GM18909 (cell line): Measurements from ENCODE around the gene CPEB4.

Experiments
- ATAC-seq: cut with Tn5 transposase; IDR thresholded peaks from one replicate; pipeline ENCODE4 v1.9.1; 2021; ENCODE audit warnings: mild to moderate bottlenecking; ENCODE audit not compliant: unreplicated experiment, poor library complexity

The CPEB4 gene

DNA sequence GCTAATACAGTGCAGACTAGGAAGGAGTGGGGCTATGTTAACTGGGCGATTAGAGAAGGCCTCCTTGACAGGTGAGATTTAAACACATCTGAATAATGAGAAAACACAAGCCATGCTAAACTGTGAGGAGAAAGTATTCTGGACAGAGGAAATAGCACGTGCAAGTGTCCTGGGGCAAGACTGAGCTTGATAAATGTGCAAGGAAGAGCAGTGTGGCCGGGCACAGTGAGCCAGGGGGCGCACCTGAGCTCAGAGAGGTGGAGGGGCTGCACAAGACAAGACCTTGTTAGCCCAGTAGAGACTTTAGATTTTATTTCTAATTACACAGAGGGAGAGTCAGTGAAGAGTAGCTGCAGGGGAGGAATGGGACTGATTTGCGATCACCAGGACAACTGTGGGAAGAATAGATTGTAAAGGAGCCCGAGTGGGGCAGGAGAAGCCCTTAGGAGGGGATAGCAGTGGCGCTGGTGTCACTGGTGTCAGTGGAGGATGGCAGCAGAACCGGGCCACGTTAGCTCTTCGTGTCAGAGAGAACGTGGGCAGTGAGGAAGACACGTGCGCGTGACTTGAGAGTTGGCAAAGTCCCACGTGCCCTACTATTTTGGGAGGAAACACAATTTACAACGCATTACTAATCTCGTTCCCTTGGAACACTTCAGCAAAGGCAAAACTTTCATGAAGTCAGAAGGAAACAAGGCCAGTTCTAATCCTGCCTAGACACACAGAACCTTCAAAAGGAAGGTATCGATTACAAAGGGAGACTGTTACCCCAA, 82.9 kb downstream of the CPEB4 start:
- ATAC-seq: no peak

DNA sequence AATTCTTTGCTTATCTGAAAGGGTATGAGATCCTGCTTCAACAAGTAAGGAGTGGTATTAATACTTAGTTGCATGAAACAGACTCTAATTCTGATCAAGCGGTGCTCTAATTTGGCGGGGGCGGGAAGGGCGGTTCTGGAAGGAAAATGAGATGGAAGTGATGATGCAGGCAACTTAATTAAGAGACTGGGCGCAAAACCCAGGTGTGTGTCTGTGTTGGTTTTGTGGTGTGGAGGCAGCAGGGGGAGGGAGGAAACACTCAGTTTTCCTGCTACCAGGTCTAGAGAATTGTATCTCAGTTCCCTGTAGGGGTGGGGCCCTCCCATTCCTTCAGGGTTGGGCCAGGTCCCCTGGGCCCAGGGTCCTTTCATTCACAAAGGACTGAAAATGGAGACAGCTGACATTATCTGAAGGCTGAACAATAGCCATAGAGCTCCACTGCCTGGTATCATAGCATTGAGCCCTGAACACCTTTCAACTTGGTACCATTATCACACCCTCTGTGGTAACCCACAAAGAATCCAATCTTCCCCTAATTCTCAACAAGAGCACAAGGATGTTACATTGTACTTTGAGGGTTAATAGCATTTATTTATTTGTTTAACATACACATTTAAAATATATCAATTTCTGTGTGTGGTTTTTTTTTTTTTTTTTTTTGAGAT, 83.7 kb downstream of the CPEB4 start:
- ATAC-seq: no peak

DNA sequence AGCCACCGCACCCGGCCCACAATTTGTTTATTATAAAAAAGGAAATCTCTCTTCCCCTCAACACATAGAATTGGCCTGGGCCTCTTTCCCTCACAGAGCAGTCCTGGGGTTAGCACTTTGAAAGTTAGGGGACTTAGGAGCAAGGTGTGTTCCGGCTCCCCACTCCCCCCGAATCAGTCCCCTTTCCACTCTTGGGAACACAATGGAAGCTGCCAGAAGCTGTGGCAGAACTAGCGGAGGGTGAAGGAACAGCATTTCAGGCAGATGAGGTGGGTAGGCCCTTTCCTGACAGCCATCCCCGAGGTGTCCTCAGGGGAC, 84.4 kb downstream of the CPEB4 start:
- no peak for ATAC-seq

DNA sequence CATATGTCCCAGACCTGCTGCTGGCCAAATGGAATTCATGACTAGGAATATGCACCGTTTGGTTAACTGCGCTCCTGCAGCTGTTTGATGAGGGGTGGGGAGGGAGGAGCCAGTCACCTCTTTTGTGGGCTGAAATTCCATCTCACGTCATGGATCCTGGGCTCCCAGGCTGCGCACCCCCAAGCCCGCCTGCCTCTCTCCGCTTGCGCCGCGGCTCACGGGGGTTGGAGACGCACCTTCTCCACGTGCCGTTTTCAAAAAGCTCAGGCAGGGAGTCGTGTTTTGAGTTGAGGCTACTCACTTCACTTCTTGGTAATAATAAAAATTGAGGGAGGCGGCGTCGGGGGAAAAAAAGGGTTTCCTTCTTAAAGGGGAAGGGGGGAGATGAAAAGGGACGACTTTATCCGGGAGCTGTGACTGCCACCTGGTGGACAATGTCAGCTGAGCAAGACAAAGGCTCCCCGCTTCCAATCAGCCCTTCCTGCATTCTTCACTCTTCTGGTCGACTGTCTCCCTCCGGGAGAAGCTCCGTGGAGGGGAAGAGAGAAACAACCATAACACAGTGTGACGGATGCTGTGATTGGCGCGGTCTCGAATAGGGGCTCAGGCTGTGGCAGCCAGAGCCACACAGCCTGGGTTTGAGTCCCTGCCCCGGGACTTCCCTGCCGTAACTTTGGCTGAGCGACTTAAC, 84.9 kb downstream of the CPEB4 start:
- ATAC-seq: peak; percentile 71

DNA sequence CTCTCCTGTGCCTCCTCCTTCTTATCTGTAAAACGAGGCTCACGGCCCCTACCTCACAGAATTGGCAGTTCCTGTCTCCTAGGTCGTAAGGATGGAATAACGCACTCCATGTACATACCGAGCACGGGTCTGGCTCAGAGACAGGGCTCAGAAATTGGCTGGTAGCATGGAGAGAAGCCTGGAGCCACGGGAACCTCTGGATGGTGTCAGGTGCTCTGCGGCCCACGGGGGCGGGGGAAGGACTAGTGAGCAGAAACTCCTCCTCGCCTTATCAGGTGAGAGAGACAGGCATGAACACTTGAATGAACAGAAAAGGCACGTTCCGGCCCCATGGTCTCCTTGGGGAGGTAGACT, 85.4 kb downstream of the CPEB4 start:
- peak; percentile 26 for ATAC-seq

DNA sequence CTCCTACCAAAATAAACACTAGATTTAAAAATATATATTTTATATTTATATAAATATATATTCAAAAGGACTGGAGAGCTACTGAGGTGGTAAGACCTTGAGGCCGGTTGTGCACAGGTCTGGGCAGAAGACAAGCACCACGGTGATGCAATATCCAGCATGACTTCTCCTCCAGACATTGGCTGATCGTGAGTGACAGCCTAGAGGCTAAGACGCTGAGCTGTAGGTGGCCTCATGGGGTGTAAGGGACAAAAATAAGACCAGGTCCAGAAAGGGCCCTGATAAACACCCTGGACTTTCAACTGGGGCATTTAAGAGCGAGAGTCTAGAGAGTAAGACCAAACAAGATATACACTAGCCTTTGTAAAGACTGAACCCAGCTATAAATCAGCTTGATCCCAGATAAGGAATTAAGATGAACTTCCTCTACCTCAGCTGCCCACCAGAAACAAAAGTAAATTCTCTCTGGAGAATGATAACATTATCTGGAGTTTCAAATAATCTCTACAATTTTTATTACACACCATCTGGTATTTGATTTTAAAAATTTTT, 86.6 kb downstream of the CPEB4 start:
- no peak for ATAC-seq

DNA sequence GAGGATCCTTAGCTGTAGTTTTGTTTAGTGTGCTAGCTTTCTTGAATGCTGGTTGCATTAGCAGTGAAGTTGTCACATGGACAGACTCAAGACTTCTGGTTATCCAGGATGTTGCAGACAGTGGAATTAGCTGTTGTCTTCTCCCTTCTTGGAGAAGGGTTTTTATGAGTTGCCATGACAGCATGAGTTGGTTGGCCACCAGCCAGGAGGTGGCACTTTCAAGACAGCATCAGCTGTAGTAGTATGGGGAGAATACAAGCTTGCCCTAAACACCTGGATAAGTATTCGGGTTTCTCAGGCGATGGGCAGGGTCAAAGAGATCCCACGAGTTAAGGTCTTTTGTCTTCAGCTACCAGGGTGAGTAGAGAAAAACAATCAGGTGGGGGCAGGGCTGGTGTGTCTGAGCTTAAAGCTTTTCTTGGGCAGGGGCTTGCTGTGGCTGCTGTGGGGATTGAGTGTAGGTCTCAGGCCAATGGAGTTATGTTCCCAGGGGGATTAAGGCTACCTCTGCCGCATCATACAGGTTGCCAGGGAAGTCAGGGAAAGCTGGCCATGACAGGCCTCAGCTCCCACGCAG, 93.1 kb downstream of the CPEB4 start:
- no peak for ATAC-seq

DNA sequence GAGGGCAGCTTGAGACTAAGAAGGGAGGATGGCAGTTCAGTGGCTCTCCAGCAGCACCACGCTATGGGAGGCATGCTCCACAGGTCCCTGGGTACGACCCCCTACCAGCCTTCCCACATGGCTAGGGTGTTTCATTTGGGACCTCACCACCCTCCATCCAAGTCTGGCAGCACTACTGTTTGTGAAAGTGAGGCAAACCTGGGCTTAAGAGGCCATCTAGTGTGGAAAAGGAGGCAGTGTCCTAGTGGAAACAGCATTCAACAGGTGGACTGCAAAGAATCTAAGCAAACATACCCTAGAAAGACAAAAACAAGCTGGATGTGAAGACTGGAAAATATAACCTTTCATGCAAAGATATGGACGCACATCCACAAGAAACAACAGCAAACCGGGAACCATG, 96.1 kb downstream of the CPEB4 start:
- no peak for ATAC-seq

DNA sequence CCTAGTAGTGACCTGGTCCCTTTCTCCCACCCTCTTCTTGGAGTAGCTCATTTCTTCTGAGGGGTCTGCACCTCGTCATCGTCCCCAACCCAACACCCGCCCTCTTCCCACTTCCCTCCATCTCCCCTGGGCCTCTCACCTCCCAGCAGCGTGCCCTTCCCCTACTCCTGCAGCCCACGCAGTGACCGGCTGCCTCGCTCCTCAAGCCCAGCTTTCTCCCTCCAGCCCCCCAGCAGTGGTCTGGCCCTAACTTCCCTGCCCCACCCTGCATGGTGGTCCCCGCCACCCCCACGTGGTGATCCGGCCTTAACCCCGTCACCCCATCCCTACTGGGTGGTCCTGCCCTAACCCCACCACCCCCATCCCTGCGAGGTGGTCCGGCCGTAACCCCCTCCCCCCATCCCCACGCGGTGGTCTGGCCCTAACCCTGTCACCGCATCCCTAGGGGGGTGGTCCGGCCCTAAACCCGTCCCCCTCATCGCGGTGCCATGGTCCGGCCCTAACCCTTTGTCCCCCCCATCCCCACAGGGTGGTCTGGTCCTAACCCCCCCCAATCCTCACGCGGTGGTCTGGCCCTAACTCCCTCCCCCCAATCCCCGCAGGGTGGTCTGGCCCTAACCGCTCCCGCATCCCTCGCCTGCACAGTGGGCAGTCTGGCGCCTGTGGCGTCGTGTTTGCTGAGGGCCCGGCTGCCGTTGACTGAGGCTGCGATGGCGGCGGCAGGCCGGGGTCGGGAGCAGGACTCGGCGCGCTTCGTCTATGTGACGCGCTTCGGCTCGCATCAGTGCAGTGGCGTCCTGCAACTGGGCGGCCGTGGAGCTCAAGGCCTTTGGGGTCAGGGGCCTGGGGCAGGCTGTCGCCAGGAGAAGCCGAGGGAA, 100.6 kb downstream of the CPEB4 start, which contains the start of gene C5orf47:
TSS of gene C5orf47 (plus strand) at position 617 of the 878 bp plus-strand sequence. CDS start at position 711, 94 bp downstream.
- ATAC-seq: no peak

DNA sequence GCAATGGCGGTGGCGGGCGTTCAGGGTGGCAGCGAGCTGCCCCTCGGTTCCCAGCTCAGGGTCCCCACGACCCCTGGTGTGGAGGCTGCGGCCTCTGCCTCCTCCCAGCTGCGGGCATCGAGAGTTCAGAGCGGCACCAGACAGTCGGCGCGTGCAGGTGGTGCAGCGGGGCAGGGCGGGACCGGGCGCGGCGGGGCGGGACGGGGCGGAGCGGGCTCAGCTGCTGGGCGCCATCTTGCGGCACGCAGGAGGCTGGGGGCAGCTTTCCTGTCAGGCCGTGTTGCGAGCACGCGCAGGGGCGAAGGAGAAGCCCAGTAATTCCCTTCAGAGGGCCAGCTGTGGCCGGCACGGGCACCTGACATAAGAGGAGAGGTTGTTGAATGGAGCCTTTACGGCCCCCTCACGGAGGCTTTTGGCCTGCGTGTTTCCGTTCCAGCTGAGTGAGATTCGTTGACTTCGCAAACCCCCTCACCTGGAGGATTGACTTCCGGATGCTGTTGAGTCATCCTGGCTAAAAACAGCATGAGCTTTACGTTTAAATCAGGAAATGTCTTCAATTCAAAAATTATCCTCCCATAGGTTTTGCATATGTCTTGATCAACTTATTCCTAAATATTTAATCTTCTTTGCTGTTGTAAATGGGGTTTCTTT, 101.4 kb downstream of the CPEB4 start:
- no peak for ATAC-seq

DNA sequence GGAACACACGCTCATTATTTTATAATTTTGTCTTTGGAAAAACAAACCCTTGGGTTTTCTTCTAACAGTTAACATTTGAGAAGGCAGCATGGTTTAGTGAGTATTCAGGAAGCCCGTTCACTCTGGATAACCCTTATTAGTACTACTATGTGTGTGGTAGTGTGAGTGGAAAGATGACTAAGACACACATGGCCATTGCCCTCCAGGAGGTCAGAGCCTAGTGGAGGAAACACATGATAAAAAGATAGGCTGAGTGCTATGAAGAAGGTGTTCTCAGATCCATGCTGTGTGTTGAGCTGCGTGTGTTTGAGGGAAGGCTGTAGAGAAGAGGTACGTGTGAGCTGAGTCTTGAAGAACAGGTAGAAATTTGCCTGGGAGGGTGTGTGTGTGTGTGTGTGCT, 109.2 kb downstream of the CPEB4 start:
- ATAC-seq: no peak

DNA sequence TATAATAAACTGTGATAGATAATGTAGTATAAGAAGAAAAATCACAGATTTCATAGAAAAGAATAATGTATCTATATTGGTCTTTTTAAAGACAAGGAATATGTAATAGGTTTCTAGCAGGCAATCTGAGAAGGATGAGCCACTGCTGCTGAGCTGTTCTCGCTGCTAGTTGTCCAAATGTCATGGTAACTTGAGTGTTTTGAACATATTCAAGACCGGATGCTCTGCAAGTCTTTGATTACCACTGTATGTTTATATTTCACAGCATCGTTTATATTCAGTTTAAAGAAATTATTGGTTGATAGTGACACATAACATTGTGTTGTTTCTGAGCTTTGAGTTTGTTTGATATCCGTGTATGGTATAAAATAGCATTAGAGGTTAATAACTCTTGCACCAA, 110.4 kb downstream of the CPEB4 start:
- ATAC-seq: no peak

DNA sequence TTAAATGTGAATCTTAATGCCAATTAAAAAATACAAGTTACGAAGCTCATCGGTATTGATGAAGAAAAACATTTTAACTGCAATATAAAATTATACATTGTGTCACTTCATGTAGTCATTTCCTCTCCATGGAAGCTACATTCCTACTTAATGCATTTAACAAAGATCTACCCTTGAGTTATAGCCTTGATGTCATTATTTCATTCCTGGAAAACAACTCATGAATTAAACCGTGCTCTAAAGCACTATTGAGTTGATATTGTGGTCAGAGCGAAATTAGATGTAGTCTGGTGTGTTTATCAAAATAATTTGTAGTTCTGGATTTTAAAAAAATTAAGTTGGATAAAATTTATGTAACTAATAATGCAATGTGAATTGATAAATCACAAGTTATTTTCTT, 111.9 kb downstream of the CPEB4 start:
- no peak for ATAC-seq

DNA sequence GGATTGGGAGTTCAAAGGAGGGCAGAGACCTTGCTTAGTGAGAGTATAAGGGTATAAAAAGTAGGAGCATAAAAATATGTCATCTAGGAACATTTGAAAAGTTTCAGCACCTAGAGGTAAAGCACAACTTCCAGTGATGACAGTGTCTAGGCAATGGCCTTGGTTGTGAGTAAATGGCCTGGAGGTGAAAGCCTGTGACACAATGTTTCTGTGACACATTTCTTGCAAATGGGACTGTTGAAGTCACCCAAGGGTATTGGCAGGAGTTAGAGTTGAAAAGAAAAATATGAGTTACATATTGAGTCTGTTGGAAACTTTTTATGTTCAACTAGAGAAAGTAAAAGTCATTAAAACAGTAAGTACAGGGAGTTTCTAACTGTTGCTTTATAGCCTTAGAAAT, 115.6 kb downstream of the CPEB4 start:
- ATAC-seq: no peak

DNA sequence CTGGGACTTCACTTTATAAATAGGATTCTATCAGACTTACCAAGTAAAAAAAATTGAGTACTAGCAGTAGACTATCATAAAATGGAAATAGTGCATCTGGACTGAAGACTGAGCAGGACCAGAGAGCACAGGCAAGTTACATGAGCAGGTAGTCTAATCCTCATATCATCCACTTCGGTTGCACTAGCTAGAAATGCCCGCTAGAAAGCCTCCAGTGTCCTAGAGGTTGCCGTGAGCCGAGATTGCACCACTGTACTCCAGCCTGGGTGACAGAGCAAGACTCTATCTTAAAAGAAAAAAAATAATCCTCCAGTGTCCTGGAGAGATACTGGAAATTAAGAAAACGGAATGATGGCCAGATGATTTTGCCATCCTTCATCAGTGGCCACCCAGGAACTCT, 120.8 kb downstream of the CPEB4 start:
- ATAC-seq: no peak

DNA sequence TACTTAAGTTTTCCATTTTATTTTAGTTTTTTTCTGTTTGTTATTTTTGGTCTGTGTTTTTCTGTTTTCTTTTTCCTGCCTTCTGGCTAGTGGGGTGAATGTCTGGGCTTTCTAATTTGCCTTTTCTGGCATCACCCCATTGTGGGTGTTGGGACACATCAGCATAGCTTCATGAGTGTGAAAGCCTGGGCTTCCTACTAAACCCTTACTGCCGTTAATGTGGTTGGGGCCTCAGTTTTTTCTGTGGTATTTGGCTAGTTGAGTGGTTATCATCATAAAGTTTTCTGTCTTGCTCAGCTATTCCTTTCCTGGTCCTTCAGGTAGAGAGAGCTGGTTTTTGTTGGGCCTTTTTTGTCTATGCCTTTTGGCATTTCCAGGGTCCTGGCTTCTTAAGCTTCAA, 122.2 kb downstream of the CPEB4 start:
- no peak for ATAC-seq

DNA sequence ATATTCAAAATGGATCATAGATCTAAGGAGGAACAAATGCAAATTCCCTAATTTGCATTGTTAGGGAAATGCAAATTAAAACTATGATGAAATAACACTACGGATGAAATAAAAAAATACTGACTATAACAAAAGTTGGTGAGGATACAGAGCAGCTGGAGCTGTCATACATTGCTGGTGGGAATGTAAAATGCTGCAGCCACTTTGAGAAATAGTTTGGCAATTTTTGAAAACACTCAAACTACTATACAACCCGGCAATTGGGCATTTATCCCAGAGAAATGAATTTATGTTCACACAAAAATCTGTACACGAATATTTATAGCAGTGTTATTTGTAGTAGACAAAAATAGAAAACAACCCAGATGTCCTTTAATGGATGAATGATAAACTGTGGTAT, 123.3 kb downstream of the CPEB4 start:
- no peak for ATAC-seq
